ENCODE measurements around the gene ATP6V0D1.
"Not testable (repeated sequence)": the region's sequence is repeated elsewhere in the genome, so short reads cannot be mapped to it uniquely, and the experiment has no call there.

The ATP6V0D1 gene

GRCh38 chr16:67424261-67424615, 56.7 kb downstream of the ATP6V0D1 start:
- no peak for DNase-seq

- DNase-seq, result no peak
Measured at GRCh38 chr16:67423611-67424260, 57.2 kb downstream of the ATP6V0D1 start.

- no peak for DNase-seq
Measured at GRCh38 chr16:67423015-67423414, 57.9 kb downstream of the ATP6V0D1 start.

- DNase-seq, result no peak
Measured at GRCh38 chr16:67421030-67421429, 59.9 kb downstream of the ATP6V0D1 start.

- peak; percentile 74 for DNase-seq
Measured at GRCh38 chr16:67419931-67420330, 61.0 kb downstream of the ATP6V0D1 start.

- DNase-seq, result peak; percentile 86
Measured at GRCh38 chr16:67419502-67419901, 61.5 kb downstream of the ATP6V0D1 start.

- no peak for DNase-seq
Measured at GRCh38 chr16:67417333-67418061, 63.5 kb downstream of the ATP6V0D1 start.

- DNase-seq, result peak; percentile 55
Measured at GRCh38 chr16:67415872-67416793, 64.8 kb downstream of the ATP6V0D1 start, which contains the start of gene ZDHHC1. TSS of gene ZDHHC1 (minus strand) at chr16:67416477. CDS start at chr16:67407775, 8,702 bp downstream.

- not testable (repeated sequence) for DNase-seq
Measured at GRCh38 chr16:67415421-67415820, 65.5 kb downstream of the ATP6V0D1 start.

GRCh38 chr16:67413978-67414911, 66.7 kb downstream of the ATP6V0D1 start:
- no peak for DNase-seq

GRCh38 chr16:67412294-67412693, 68.7 kb downstream of the ATP6V0D1 start:
- DNase-seq, result no peak

GRCh38 chr16:67411339-67411738, 69.6 kb downstream of the ATP6V0D1 start:
- no peak for DNase-seq

- DNase-seq, result no peak
Measured at GRCh38 chr16:67409631-67410030, 71.3 kb downstream of the ATP6V0D1 start.

GRCh38 chr16:67407788-67408452, 73.0 kb downstream of the ATP6V0D1 start:
- no peak for DNase-seq

GRCh38 chr16:67407176-67407787, 73.7 kb downstream of the ATP6V0D1 start:
- DNase-seq, result no peak

GRCh38 chr16:67406111-67406971, 74.6 kb downstream of the ATP6V0D1 start:
- DNase-seq, result no peak

GRCh38 chr16:67405336-67405735, 75.6 kb downstream of the ATP6V0D1 start:
- DNase-seq, result no peak

- DNase-seq, result no peak
Measured at GRCh38 chr16:67404740-67405226, 76.2 kb downstream of the ATP6V0D1 start.

- DNase-seq, result no peak
Measured at GRCh38 chr16:67403976-67404555, 76.9 kb downstream of the ATP6V0D1 start.

GRCh38 chr16:67400901-67401300, 80.1 kb downstream of the ATP6V0D1 start:
- DNase-seq, result no peak
